GM18951 (cell line): Measurements from ENCODE around the gene TRRAP.

Experiments used
- POLR2A ChIP-seq: IDR thresholded peaks from 4 replicates; pipeline ENCODE4 v1.6.1; 2011; ENCODE audit warnings: mild to moderate bottlenecking; ENCODE audit not compliant: insufficient read length, insufficient read depth; ENCODE audit errors: extremely low read depth
- in situ Hi-C: fragments of 300-500 bp; cut with MboI; formaldehyde crosslinking; loops from one replicate; pipeline ENCODE4 v1.12.0; 2022; ENCODE audit warnings: low sequenced_read_pairs, mixed read lengths, inconsistent platforms; ENCODE audit not compliant: unreplicated experiment

TRRAP gene

GRCh38 chr7:98892609-98893008 is 14.3 kb downstream of the TRRAP start:
- in situ Hi-C loops = no loop called here
- TF ChIP-seq POLR2A = no peak

- in situ Hi-C loops = no loop called here
- no peak for TF ChIP-seq POLR2A
Measured at GRCh38 chr7:98899816-98900215, 21.5 kb downstream of the TRRAP start.

- in situ Hi-C loops = no loop called here
- no peak for TF ChIP-seq POLR2A
Measured at GRCh38 chr7:98900815-98901214, 22.5 kb downstream of the TRRAP start.

GRCh38 chr7:98902523-98902922 is 24.2 kb downstream of the TRRAP start:
- no peak for TF ChIP-seq POLR2A
- in situ Hi-C loops = no loop called here

GRCh38 chr7:98903246-98903645 is 24.9 kb downstream of the TRRAP start:
- in situ Hi-C loops = no loop called here

DNA sequence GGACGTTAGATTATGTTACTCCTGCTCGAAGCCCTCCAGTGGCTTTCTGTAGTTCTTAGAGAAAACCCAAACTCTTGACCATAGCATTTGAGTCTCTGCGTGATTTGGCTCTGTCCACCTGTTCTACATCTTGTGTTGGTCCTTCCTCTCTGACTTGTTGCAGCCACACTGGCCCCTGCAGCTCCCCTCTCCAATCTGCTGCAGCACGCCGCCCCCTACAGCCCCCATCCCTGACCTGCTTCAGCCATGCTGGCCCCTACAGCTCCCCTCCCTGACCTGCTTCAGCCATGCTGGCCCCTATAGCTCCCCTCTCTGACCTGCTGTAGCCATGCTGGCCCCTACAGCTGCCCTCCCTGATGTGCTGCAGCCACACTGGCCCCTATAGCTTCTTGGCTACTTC is 29.2 kb downstream of the TRRAP start:
- in situ Hi-C loops = no loop called here
- TF ChIP-seq POLR2A = no peak

More at GRCh38 chr7:98903246-98903645, 24.9 kb downstream of the TRRAP start:
- no peak for TF ChIP-seq POLR2A

DNA sequence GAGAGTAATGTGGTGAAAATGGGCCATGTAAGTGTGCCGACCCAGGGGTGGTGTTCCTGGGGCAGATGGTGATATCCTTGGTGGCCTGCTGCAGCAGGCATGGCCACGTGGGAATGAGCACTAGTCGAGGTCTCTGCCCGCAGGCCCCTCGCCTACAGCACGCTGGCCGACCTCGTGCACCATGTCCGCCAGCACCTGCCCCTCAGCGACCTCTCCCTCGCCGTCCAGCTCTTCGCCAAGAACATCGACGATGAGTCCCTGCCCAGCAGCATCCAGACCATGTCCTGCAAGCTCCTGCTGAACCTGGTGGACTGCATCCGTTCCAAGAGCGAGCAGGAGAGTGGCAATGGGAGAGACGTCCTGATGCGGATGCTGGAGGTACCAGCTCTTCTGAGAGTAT is 30.3 kb downstream of the TRRAP start:
- in situ Hi-C loops = no loop called here

DNA sequence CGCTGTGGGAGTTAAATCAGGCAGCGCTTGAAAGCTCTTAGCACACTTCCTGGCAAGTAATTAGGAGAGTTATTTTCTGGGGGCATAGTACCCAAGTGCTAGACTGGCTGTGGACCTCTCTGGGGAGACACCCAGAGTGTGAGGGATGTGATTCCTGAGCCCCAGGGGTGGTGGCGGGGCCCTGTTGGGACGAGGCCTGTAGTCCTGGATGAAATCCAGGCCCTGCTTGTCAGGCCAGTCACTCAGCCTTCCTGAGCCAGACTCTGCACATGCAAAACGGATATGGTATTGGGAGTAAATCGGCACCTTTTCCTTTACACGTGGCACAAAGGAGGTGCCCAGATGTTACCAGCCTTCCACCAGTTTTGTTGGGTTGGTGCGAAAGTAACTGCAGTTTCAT is 31.2 kb downstream of the TRRAP start:
- in situ Hi-C loops = no loop called here
- TF ChIP-seq POLR2A = no peak

More for the DNA sequence above, 30.3 kb downstream of the TRRAP start:
- no peak for TF ChIP-seq POLR2A

DNA sequence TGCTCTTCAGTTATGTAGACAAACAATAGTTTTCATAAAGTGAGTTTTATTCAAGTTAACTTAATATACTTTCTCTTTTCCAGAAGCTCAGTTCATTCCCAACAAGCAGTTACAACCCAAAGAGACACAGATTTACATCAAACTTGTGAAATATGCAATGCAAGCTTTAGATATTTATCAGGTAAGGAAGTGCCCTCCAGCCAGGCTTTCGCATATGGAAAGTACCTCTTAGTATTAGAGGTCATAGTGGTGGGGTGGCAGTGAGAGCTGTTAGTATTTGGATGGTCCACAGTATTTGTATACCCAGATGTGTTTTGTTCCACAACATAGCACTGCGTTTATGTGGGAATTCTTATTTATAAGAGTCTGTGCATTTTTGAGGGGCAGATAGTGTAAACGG is 32.1 kb downstream of the TRRAP start:
- in situ Hi-C loops = no loop called here
- no peak for TF ChIP-seq POLR2A

DNA sequence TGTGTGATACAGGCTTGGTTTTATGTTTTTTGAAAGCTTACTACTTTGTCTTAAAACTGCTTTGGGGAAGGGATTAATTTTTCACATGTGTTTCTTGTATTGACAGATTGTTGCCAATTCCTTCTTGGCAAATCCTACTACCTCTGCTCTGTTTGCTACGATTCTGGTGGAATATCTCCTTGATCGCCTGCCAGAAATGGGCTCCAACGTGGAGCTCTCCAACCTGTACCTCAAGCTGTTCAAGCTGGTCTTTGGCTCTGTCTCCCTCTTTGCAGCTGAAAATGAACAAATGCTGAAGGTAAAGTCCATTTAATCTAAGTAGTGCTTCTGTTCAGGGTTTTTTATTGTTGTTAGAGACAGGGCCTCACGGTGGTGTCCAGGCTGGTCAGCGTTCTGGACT is 33.6 kb downstream of the TRRAP start:
- in situ Hi-C loops = no loop called here
- TF ChIP-seq POLR2A = no peak

GRCh38 chr7:98913026-98913425 is 34.7 kb downstream of the TRRAP start:
- in situ Hi-C loops = no loop called here
- TF ChIP-seq POLR2A = no peak

DNA sequence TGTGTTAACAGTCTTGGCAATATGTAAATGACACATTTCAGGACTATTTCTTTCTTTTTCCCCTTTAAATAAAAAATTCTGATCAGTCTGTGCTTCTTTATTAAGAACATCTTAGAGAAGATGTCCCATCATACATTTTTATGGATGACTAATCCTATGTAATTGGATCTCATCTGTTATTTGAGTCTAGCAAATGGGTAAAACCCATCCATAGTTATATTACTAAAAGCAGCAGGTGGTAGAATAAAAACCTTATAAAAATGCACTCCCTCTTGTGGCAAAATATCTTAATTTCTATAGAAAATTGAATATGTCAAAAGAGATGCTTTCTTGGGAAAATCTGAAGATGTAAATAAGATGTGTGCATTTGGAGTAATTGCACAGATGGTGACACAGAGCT is 35.3 kb downstream of the TRRAP start:
- in situ Hi-C loops = no loop called here
- no peak for TF ChIP-seq POLR2A

DNA sequence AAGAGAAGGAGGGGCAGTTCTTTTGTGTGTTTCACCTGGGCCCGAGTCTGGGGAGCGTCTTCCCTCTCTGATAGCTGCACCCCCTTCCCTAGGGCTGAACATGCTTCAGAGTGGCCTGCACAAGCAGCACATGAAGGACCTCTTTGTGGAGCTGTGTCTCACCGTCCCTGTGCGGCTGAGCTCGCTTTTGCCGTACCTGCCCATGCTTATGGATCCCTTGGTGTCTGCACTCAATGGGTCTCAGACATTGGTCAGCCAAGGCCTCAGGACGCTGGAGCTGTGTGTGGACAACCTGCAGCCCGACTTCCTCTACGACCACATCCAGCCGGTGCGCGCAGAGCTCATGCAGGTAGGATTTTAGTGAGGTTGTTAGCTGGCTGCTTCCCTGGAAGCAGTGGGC is 39.0 kb downstream of the TRRAP start:
- in situ Hi-C loops = no loop called here
- TF ChIP-seq POLR2A = no peak

- in situ Hi-C loops = no loop called here
- TF ChIP-seq POLR2A = no peak
Measured at GRCh38 chr7:98921608-98922372, 43.5 kb downstream of the TRRAP start.
